Effector memory CD8-positive, alpha-beta T cell (primary cell): ENCODE data around the gene CEBPG.

Experiments used
- ATAC-seq: fragments of 150-1000 bp; cut with Tn5 transposase; replicated peaks from 2 replicates; pipeline ENCODE4 v1.10.0; 2021; ENCODE audit warnings: mild to moderate bottlenecking, moderate library complexity
- DNase-seq, 3 experiments: peaks; one replicate each; pipeline ENCODE4 v3.0.0; 2021
- H3K27ac Mint-ChIP-seq, 2 donors: one replicate each; pipeline ENCODE4 v1.8.0; 2022; ENCODE audit warnings: mild to moderate bottlenecking in 2 of 2, mixed read lengths in 2 of 2, moderate library complexity in 2 of 2
- H3K27me3 Mint-ChIP-seq, 2 donors: one replicate each; pipeline ENCODE4 v1.8.0; 2022; ENCODE audit warnings: mixed read lengths in 2 of 2
- H3K36me3 Mint-ChIP-seq: one replicate; pipeline ENCODE4 v1.8.0; 2022; ENCODE audit warnings: mild to moderate bottlenecking, moderate library complexity, mixed read lengths; ENCODE audit not compliant: insufficient read depth
- H3K4me1 Mint-ChIP-seq, 2 donors: one replicate each; pipeline ENCODE4 v1.8.0; 2022; ENCODE audit warnings: low read depth in 2 of 2, mixed read lengths in 2 of 2
- H3K4me3 Mint-ChIP-seq, 2 donors: one replicate each; pipeline ENCODE4 v1.8.0; 2022; ENCODE audit warnings: mild to moderate bottlenecking in 2 of 2, mixed read lengths in 2 of 2, moderate library complexity in 2 of 2
- H3K9me3 Mint-ChIP-seq, 2 donors: one replicate each; pipeline ENCODE4 v1.8.0; 2022; ENCODE audit warnings: mixed read lengths in 2 of 2

The CEBPG gene

DNA sequence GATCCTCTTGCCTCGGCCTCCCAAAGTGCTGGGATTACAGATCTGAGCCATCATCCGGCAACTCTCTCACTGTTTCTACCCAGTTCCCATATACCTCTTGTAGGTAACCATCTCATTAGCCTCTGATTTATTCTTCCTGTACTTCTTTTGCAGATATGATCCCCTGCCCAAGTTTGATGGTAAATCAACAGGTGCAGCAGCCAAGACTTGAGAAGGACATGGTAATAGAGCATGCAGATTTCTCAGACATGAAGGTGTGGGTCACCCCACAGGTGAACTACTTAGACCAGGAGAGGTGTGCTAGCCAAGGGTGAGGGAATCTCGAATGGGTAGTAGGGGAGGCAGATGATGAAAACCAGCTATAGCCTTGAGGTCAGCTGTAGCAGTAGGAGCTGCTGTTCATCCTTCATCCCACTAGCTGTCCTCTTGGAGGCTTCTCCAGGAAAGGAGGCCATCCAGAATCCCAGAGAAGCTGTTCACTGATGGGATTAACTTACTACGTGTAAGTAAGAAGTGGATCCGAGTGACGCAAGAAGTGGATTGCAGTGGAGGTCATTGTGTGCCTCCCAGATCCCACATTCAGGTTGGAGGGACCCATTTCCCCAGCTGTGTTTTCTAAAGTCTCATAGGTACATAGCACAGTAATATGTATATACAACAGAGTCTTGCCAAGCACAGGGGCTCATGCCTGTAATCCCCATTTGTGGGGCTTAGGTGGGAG is 10.8 kb upstream of the CEBPG start:
- no peak overlapping the region for H3K4me3 Mint-ChIP-seq
- ATAC-seq (no peak), DNase-seq (no peak)
- no peaks in the 10 kb centered on the region for H3K9me3 Mint-ChIP-seq
- H3K27ac Mint-ChIP-seq: no peak overlapping the region
- H3K27me3 Mint-ChIP-seq: peaks cover 37 to 43% of the 10 kb centered on the region in 2 donors
- H3K4me1 Mint-ChIP-seq: no peaks in the 10 kb centered on the region
- no peaks in the 10 kb centered on the region for H3K36me3 Mint-ChIP-seq

DNA sequence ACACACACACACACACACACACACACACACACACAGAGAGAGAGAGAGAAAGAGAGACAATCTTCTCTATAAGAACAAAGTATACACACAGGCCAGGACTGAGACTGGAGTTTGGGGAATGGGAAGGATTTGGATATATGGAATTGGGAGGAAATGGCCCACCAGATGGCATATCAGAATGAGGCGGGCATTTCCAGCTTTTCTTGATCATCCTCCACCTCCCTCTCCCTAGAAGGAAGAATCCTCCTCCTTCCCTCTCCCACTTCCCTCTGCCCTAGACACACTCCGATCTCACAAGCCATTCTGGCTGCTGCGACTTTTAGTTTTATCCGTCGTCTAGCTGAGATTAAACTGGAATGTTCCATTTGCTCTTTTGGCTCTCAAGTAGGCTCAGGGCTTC is 10.0 kb upstream of the CEBPG start:
- no peak for DNase-seq
- Mint-ChIP-seq H3K36me3 (no peaks in the 10 kb centered on the region), H3K4me3 (no peak overlapping the region), H3K4me1 (no peaks in the 10 kb centered on the region), H3K27me3 (peaks cover 31 to 43% of the 10 kb centered on the region in 2 donors), H3K9me3 (no peaks in the 10 kb centered on the region), H3K27ac (no peak overlapping the region)
- no peak for ATAC-seq

DNA sequence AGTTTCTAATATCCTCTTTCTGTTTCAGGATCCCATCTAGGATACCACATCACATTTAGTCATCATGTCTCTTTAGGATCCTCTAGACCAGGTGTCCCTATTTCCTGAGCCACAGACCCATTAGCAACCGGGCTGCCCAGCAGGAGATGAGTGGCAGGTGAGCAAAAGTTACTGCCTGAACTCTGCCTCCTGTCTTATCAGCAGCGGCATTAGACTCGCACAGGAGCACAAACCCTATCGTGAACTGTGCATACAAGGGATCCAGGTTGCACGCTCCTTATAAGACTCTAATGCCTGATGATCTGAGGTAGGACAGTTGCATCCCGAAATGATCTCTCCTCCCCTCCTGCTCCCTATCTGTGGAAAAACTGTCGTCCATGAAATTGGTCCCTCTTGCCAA is 7.8 kb upstream of the CEBPG start:
- Mint-ChIP-seq H3K4me1 (no peaks in the 10 kb centered on the region), H3K4me3 (no peak overlapping the region), H3K9me3 (no peaks in the 10 kb centered on the region), H3K36me3 (no peaks in the 10 kb centered on the region), H3K27me3 (peaks cover 24 to 35% of the 10 kb centered on the region in 2 donors), H3K27ac (no peak overlapping the region)
- DNase-seq (no peak), ATAC-seq (no peak)

DNA sequence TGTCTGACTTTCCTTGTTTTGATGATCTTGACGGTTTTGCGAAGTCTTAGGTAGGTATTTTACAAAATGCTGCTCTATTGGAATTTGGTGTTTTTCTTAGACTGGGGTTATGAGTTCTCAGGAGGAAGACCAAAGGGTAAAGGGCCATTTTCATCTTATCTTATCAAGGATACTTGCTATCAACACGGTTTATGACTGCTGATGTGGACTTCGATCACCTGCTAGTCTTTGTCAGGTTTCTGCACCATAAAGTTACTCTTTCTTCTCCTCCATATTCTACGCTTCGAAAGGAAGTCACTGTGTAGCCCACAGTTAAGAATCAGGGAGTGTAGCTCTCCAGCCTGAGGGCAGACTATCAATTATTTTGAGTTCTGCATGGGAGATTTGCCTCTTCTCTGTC is 7.4 kb upstream of the CEBPG start:
- Mint-ChIP-seq H3K27ac (no peak overlapping the region), H3K4me3 (no peak overlapping the region), H3K4me1 (no peaks in the 10 kb centered on the region), H3K27me3 (peaks cover 24 to 33% of the 10 kb centered on the region in 2 donors), H3K9me3 (no peaks in the 10 kb centered on the region), H3K36me3 (no peaks in the 10 kb centered on the region)
- DNase-seq (no peak), ATAC-seq (no peak)

DNA sequence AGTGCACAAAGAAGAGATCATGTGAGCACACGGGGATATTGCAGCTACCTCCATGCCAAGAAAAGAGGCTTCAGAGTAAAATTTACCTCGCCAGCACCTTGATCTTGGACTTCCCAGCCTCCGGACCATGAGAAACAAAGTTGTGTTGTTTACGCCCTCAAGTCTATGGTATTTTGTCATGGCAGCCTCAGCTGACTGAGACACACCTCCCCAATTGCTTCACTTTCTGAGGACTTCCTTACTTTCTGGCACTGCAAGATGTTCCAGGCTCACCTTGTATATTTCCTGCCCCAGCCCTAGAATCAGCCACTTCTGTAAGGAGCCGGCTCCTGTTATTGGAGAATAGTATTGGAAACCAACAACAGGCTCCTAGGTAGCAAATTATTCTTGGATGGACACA is 6.6 kb upstream of the CEBPG start:
- ATAC-seq: no peak
- no peak for DNase-seq
- no peaks in the 10 kb centered on the region for H3K9me3 Mint-ChIP-seq
- no peak overlapping the region for H3K4me3 Mint-ChIP-seq
- peaks cover 24 to 25% of the 10 kb centered on the region in 2 donors for H3K27me3 Mint-ChIP-seq
- no peaks in the 10 kb centered on the region for H3K36me3 Mint-ChIP-seq
- no peaks in the 10 kb centered on the region for H3K4me1 Mint-ChIP-seq
- H3K27ac Mint-ChIP-seq: no peak overlapping the region

DNA sequence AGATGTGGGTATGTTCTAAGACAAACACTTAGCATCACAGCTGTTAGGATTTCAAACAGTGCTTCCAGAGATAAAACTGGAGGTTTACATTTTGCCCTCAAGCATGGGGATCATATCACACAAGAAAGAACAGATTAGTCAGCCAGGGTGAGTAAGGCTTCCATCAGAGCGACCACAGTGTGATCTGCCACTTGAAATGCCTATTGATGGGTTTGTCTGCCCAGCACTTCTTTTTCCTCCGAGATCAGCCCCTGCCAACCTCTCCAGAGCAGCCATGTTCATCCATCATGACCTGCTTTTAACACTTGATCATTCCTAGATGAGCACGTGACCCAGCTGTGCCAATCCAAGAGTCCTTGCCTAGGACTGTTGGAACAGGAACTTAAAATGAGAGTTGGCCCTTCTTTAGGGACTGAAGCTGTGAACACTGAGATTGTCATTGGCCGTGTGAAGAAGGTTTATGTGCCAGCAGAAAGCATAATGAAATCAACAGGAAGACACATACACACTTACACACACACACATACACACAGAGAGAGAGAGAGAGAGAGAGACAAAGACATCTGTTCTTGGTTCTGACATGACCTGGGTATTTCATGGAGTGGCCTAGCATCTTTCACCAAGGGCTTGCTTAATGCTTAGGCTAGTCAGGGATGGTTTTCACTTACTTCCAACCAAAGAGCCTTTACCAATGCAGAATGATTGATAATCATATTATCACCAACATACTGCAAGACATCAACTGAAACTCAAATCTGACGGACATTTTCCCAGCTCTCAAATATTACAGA is 5.2 kb upstream of the CEBPG start:
- ATAC-seq (no peak), DNase-seq (no peak)
- peaks cover 0 to 4% of the 10 kb centered on the region in 2 donors for H3K4me1 Mint-ChIP-seq
- H3K9me3 Mint-ChIP-seq: no peaks in the 10 kb centered on the region
- no peak overlapping the region for H3K27ac Mint-ChIP-seq
- H3K36me3 Mint-ChIP-seq: peaks cover 10% of the 10 kb centered on the region
- no peak overlapping the region for H3K4me3 Mint-ChIP-seq
- peaks cover 17 to 24% of the 10 kb centered on the region in 2 donors for H3K27me3 Mint-ChIP-seq

DNA sequence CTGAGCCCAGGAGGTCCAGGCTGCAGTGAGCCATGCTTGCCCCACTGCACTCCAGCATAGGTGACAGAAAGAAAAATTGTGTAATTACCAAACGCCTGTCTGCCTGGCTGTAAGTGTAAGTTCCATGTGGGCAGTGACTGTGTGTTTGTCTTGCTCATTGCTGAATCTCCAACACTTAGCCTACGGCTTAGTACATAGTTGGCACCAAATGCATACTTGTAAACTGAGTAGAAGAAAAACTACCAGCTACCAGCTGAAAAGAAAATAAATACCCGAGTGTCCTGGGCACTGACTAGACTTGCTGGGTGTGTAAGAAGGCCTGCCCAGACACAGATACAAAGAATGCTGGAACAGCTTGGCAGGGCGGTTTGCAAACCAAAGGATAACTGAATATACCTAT is 2.7 kb upstream of the CEBPG start:
- Mint-ChIP-seq H3K4me3 (no peak overlapping the region), H3K27me3 (peaks cover 0 to 13% of the 10 kb centered on the region in 2 donors), H3K9me3 (no peaks in the 10 kb centered on the region), H3K36me3 (peaks cover 15% of the 10 kb centered on the region), H3K27ac (no peak overlapping the region), H3K4me1 (peaks cover 13 to 21% of the 10 kb centered on the region in 2 donors)
- ATAC-seq: no peak
- DNase-seq: no peak

DNA sequence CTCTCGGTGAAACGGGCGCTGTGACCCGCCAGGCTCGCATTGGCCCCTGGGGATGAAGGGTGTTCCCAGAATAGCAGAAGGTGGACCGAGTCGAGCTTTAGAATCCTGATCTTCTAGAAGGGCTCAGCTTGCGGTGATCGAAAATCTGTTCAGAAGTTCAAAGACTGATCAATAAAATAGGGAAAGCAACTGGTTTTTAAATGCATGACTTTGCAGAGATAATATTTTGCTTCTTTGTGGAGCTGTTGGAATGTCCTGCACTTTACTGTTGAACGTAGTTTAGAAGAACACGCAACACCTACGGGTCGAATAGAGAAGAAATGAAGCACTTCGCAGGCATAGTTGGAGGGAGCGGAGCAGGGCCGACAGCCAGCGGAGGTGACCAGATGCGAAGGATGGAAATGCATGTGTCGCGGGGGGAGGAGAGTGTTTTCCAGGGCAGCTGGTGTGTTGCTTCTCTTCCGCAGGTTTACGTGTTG is 766 bp downstream of the CEBPG start:
- H3K9me3 Mint-ChIP-seq: no peaks in the 10 kb centered on the region
- H3K4me1 Mint-ChIP-seq: peaks cover 37 to 40% of the 10 kb centered on the region in 2 donors
- ATAC-seq (no peak), DNase-seq (no peak)
- no peaks in the 10 kb centered on the region for H3K27me3 Mint-ChIP-seq
- H3K36me3 Mint-ChIP-seq: peaks cover 18% of the 10 kb centered on the region
- H3K27ac Mint-ChIP-seq: peak overlapping the region; percentile 65 to 74
- H3K4me3 Mint-ChIP-seq: peak overlapping the region; percentile 82 to 87

DNA sequence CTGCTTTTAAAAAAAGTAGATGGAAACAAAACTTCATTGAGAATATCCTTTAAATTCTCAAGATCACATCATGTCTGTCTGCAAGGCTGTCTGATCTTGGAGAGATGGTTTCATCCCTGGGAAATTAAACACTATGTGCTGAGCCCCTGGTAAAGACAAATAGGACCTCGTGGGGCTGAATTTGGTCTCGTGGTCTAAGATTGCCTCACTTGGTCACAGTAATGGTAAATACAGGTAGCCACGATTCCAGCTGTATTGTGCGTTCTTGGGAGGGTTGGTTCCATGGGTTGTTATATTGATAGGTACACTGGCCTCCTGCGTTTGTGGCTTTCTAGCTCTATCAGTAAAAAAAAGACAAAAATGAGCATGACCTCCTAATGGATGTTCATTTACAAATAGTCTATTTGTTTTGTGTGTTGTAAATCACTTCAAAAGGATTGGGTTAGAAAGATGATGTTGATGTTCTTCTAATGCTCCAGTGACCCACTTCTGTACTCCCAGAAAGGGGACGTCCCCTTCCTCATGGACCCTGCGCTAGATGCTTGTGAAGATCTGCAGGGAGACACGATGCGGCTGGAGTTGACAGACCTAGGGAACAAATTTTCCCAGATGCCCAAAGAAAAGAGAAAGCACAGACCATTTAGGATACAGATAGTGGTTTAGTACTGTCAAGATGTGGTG is 1.8 kb downstream of the CEBPG start:
- Mint-ChIP-seq H3K27me3 (no peaks in the 10 kb centered on the region), H3K27ac (peak overlapping the region; percentile 1 to 25), H3K9me3 (no peaks in the 10 kb centered on the region), H3K36me3 (peaks cover 20% of the 10 kb centered on the region), H3K4me3 (peak overlapping the region; percentile 82 to 87), H3K4me1 (peaks cover 38 to 40% of the 10 kb centered on the region in 2 donors)
- ATAC-seq (no peak), DNase-seq (no peak)

DNA sequence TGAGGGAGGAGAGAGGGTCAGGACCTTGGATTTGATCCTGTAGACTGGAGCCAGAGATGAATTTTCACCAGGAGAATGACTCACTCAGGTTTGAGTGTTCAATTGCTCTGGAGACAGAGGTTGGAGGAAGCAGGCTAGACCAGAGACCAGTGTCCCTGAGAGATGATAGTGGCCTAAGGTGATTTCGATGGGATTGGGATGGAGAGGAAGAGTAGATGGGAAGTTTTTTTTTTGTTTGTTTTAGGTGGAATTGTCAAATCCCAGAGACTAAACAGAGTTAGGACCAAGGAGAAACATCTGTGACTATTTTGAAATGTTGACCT is 2.3 kb downstream of the CEBPG start:
- DNase-seq: no peak
- H3K36me3 Mint-ChIP-seq: peaks cover 24% of the 10 kb centered on the region
- peak overlapping the region; percentile 1 to 87 for H3K4me3 Mint-ChIP-seq
- H3K4me1 Mint-ChIP-seq: peaks cover 38 to 43% of the 10 kb centered on the region in 2 donors
- H3K27me3 Mint-ChIP-seq: no peaks in the 10 kb centered on the region
- no peak for ATAC-seq
- H3K27ac Mint-ChIP-seq: peak overlapping the region; percentile 1 to 25
- H3K9me3 Mint-ChIP-seq: no peaks in the 10 kb centered on the region

DNA sequence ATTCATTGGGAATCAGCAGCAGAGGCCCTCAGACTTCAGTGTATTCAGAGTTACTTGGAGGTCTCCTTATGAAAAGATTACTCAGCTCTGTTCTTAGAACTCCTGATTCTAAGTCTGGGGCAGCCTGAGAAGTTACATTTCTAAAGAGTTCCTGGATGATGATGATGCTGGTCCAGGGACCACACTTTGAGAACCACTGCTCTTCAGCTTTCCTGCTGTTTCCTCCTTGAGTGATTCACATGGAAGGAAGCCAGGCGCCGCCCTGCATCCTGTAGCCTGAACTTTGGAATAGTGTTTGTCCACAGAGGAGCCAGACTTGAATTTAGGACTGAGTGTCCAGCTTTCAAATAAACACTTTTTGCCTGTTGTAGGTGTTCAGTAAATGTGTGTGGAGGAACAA is 2.9 kb downstream of the CEBPG start:
- peaks cover 41 to 48% of the 10 kb centered on the region in 2 donors for H3K4me1 Mint-ChIP-seq
- DNase-seq (no peak), ATAC-seq (no peak)
- no peak overlapping the region for H3K27ac Mint-ChIP-seq
- H3K27me3 Mint-ChIP-seq: no peaks in the 10 kb centered on the region
- H3K4me3 Mint-ChIP-seq: peak overlapping the region in 1 of 2 donors; percentile 87
- peaks cover 25% of the 10 kb centered on the region for H3K36me3 Mint-ChIP-seq
- no peaks in the 10 kb centered on the region for H3K9me3 Mint-ChIP-seq

DNA sequence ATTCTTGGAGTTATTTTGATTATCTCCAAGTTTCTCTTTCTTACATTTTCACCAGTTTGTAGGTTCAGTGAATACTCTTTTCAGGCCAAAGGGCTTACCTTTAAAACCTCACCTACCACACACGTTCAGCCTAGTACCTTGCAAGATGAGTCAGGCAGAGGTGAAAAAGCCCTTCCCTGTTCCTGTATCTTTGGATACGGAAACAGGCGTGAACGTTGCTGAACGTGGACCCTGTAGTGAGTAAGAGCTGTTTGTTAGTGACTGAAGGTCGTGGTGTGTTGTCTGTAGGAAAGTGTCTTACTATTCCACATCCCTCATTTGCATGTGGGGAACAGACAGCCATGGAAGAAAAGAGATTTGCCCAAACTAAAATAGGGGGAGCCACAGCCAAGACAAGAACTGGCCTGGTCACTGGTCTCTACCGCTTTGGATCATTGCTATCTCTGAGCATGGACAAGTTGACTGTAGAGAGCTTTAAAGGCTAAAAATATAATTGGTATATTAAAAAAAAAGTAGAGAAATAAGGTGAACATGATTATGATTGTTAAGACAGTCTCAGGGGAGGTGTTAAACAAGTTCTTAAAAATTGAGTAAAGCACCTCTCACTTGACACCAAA is 3.5 kb downstream of the CEBPG start:
- no peaks in the 10 kb centered on the region for H3K27me3 Mint-ChIP-seq
- H3K27ac Mint-ChIP-seq: peak overlapping the region in 1 of 2 donors; percentile 45
- H3K4me3 Mint-ChIP-seq: no peak overlapping the region
- no peak for DNase-seq
- H3K4me1 Mint-ChIP-seq: peaks cover 44 to 53% of the 10 kb centered on the region in 2 donors
- H3K36me3 Mint-ChIP-seq: peaks cover 25% of the 10 kb centered on the region
- no peaks in the 10 kb centered on the region for H3K9me3 Mint-ChIP-seq
- no peak for ATAC-seq
